ENCODE results near the gene HYCC2. TPM values are rescaled to one million over a fixed set of nuclear protein-coding genes. Genes with fewer than 3 reads are reported as not detected.
"Not testable (repeated sequence)": the region's sequence is repeated elsewhere in the genome, so short reads cannot be mapped to it uniquely, and the experiment has no call there.

Gene HYCC2
- 10 to 100 TPM; 12.1 to 17.8 (median 14.5) TPM for polyA plus RNA-seq (ENCODE audit: insufficient read length in 4 of 4)

DNA sequence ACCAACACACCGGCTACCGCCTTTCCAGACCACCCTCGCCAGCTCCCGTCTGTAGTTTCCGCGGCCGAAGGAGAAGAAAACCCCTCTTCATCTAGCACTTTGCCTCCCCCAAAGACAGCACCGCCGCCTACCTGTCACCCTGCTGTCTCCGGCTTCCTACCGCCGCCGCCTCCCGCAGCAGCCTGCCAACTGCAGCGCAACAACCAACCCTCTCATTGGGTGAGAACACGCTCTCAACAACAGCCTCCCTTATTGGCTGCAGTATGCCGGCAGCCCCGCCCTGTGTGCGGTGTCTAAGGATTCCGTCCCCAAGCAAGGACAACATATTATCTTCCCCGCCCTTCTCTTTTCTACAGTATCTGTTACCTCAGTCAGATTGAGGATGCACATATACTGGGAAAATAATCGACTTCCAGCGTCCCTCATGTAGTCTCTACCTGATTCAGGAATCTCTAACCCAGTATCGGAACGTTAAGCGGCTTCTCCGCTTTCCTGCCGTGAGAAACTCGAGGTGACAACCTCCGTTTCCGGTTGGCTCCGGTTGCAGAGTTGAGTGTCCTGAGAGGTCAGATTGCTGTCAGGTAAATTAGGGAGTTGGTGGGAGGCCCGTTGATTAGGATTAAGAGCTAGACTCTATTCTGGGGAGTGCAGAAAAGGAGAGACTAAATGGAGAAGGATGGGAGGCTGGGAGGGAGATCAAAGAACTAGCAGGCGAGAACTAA lies at the start of gene HYCC2, which contains the start of gene NDUFB3:
HYCC2 (minus strand) TSS at position 193 of the 722 bp plus-strand sequence. CDS start 47,662 bp downstream, outside the sequence.
NDUFB3 (plus strand) TSS at position 523 of the 722 bp plus-strand sequence. CDS start 6,882 bp downstream, outside the sequence.
- DNase-seq (ENCODE audit: low read depth in 4 of 4, low spot score in 3 of 4): peak; percentile 91 to 93 (median 92)

DNA sequence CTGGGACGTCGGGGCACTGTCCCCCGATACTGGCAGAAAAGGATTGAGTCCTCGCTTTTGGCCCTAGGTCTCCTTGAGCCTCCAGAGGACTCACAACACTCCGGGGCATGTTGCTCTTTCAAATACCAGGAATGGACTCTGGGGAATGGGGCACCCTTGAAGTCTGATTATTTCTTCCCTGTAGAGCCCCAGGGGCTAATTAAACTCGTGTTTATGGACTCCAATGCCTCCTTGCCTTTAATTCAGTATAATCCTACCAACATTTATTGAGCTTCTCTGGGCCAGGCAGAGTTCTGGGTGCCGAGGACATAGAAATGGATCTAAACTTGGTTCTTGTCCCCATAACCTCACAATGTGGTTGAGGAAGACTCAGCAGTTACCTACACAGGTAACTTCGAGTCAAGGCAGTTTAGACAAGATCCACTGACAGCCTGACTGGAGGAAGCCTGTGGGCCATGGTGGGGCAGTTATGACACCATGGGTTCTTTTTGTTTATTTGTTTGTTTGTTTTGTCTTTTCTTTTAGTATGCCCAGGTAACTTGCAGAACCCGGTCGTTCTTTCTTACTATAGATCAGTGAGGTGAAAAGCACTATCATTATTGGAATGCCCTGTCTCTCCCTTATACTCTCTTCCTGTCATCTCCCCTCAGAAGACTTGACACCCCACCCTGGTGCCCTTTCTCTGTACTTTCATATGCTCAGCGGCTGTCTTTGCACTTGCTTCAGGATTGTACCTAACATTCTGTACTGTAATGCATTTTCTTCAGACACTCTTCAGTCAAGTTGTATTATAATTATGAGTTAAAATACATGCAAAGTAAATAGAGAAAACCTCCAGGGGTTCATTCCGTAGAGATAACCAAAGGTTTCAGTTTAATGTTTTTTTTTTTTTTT lies 47.7 kb upstream of the HYCC2 start:
- DNase-seq (ENCODE audit: low read depth in 4 of 4, low spot score in 3 of 4): peak in 1 of 4 donors; percentile 46

DNA sequence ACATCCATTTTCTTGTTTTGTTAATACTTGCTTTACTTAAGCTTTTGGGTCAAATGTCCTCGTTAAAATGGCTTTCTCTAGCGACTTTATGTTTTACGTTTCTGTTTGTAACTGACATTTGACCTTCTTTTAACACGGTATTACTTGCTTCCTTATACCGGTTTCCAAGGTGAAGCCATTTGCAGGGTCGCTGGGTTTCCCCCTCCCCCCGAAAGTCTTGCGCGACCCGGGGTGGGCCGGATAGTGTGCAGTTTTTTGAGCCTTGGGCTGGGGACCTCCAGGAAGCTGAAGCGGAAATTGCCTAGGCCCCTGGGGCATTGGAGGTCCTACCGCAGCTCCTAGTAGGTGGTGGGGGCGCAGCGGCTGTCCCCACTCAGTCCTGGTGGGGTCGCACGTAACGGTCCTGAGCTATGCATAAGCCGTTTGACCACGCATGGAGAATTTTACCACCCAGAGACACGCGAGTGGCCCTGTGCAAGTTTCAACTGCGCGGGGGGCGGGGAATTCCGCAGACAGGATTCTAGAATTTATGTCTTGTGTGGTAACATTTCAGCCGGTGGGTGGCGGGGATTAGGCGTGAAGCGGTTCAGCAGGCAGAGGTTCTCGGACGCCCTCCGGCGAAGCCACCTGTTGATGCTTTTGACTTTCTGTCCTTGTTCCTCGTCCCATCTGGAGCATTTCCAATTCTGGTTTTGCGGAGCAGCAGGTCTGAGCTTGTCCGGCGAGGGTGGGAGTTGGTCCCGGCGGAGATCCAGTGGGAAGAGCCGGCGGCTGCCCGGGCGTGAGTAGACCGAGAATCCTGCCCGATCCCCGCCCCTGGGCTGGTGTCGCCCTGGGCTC lies 46.9 kb upstream of the HYCC2 start:
- peak; percentile 66 to 74 (median 70) for DNase-seq (ENCODE audit: low read depth in 4 of 4, low spot score in 3 of 4)

DNA sequence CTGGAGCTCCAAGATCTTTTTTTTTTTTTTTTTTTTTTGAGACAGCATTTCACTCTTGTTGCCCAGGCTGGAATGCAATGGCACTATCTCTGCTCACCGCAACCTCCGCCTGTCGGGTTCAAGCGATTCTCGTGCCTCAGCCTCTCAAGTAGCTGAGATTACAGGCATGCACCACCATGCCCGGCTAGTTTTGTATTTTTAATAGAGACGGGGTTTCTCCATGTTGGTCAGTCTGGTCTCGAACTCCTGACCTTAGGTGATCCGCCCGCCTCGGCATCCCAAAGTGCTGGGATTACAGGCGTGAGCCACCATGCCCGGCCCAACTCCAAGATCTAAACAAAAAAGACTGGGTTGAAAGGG lies 46.2 kb upstream of the HYCC2 start:
- not testable (repeated sequence) for DNase-seq (ENCODE audit: low read depth in 4 of 4, low spot score in 3 of 4)

DNA sequence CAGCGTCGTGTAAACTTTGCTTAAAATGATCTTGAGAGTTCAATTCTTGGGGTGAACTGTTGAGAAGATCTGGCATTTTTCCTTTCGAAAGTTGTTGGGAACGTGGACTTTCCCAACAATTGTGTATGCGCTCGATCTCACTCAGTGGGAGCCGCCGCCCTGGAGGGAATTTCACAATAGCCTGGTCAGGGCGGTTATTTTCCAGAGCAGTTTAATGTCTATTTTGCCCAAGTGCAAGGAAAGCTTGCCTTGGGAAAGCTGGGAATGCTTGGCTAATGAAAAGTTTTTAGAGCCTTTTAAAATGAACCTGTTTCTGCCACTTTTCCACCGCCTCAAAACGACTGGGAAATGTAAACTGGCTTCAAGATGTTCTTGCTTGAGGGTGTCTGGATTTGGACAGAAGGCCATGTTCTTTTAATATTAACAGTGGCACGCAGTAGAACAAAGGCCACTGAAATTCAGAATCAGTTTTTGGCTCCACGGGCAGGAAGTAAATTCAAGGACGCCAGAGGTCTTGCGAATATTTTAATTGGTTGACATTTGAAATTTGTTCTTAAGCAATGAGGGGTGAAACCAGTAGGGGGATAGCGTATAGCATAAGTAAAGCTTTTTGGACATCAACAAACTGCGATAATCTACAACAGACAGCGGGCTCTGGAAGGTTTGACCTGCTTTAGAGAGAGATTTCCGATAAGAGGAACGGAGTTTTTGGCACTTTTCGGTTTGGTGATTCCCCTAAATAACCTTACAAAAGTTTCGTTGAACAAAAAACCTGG lies 45.7 kb upstream of the HYCC2 start:
- DNase-seq (ENCODE audit: low read depth in 4 of 4, low spot score in 3 of 4): peak in 3 of 4 donors; percentile 51 to 62 (median 56)

DNA sequence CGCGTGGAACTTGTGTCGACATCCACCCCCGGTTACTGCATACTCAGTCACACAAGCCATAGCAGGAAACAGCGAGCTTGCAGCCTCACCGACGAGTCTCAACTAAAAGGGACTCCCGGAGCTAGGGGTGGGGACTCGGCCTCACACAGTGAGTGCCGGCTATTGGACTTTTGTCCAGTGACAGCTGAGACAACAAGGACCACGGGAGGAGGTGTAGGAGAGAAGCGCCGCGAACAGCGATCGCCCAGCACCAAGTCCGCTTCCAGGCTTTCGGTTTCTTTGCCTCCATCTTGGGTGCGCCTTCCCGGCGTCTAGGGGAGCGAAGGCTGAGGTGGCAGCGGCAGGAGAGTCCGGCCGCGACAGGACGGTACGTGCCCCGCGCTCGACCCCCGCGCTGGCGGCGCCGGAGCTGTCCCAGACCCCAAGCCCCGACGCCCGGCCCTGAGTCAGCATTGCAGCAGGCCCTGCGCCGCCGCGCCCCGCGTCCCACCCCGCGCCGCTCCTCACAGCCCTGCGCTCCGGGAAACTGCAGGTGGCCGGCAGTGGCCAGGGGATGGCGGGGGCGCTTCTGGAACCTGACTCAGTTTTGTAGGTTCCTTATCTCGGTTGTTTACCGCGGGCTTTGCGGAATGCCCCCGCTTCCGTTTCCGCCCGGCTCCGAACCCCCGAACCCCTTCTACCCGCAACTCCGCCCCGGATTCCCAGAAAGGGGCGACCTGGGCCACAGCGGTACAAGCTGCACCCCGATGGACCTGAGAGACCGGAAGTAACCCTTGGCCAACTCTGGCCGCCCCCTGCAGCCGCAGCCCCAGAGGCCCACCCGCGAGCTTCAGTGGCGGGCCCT lies 44.9 kb upstream of the HYCC2 start, which contains the start of gene CFLAR:
CFLAR (plus strand) TSS at position 50 of the 844 bp plus-strand sequence. CDS start 13,702 bp downstream, outside the sequence.
- peak; percentile 52 to 79 (median 66) for DNase-seq (ENCODE audit: low read depth in 4 of 4, low spot score in 3 of 4)

DNA sequence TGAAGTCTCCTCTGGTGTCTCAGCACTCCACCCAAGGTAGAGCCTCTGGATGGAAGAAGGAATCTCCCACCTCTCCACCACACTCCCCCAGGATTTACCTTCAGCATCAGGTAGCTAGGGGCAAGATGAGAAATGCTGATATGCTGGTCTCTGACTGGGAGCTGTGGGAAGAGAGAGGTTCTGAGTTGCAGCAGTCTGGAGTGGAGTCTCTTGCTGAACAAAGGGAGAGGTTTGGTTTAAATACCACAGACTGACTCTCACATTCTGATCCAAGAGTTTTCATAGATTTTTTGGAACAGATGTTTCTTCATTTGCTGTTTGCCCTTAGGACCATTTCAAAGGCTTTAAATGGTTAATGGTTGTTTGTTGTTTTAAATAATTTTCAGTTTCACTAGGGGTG lies 43.4 kb upstream of the HYCC2 start:
- no peak for DNase-seq (ENCODE audit: low read depth in 4 of 4, low spot score in 3 of 4)

DNA sequence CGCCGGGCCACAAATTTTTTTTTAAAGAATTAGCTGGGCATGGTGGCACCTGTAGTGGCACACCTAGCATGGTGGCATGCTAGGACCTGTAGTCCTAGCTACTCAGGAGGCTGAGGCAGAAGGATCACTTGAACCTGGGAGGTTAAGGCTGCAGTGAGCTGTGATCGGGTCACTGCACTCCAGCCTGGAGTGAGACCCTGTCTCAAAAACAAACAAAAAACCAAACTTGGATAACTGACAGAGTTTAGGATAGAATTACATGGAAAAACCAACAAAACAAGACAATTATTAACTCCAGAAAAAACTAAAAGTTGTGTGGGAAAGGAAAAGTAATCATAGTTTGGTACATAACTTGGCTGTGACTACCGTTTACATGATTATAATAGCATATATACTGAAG lies 42.9 kb upstream of the HYCC2 start:
- DNase-seq (ENCODE audit: low read depth in 4 of 4, low spot score in 3 of 4): no peak

DNA sequence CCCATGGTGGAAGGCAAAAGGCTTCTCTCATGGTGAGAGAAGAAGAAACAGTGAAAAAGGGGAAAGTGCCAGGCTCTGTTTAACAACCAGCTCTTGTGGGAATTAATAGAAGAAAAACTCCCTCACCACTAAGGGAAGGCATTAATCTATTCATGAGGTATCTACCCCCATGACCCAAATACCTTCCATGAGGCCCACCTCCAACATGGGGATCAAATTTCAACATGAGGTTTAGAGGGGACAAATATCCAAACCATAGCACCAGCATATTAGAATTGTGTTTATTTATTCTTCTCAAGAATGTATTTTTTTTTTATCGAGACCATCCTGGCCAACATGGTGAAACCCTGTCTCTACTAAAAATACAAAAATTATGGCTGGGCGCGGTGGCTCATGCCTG lies 39.6 kb upstream of the HYCC2 start:
- no peak for DNase-seq (ENCODE audit: low read depth in 4 of 4, low spot score in 3 of 4)

DNA sequence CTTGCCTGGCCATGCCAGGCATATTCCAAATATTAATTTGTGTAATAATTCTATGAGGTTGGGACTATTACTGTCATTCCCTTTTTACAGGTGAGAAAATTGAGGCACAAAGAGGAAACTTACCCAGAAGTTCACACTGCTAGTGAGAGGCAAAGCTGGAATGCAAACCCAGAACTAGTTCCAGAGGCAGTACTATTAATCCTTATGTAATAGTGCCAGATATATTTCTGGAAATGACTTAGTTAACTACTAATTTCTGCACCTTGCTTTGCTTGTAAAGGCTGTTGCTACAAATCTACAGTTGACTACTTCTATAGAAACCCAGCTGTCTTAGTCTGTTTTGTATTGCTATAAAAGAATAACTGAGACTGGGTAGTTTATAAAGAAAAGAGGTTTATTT lies 39.1 kb upstream of the HYCC2 start:
- DNase-seq (ENCODE audit: low read depth in 4 of 4, low spot score in 3 of 4): no peak

DNA sequence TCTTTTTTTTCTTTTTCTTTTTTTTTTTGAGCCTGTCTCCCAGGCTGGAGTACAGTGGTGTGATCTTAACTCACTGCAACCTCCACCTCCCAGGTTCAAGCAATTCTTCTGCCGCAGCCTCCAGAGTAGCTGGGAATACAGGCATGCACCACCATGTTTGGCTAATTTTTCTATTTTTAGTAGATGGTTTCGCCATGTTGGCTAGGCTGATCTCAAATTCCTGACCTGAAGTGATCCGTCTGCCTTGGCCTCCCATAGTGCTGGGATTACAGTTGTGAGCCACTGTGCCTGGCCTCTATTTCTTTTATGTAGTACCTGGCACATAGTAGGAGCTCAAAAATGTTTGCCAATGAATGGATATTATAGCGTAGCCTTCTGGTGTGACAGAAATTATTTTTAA lies 37.7 kb upstream of the HYCC2 start:
- DNase-seq (ENCODE audit: low read depth in 4 of 4, low spot score in 3 of 4): no peak

DNA sequence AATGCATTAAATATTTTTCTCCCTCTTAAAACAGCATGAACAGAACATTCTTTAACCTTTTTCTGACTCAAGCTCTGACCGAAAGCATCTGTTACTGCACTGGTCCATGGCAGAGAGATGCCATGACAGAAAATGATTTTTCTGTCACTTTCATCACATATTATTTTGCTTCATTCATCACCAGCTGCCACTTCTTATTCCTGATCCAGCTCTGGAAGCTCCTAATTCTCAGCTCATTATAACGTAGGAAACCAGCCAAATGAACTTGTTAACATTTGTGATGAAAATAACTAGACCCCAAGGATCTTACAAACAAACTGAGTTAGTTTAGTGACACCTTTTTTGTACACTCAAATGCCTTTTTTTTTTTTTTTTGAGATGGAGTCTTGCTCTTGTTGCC lies 36.9 kb upstream of the HYCC2 start:
- no peak for DNase-seq (ENCODE audit: low read depth in 4 of 4, low spot score in 3 of 4)

DNA sequence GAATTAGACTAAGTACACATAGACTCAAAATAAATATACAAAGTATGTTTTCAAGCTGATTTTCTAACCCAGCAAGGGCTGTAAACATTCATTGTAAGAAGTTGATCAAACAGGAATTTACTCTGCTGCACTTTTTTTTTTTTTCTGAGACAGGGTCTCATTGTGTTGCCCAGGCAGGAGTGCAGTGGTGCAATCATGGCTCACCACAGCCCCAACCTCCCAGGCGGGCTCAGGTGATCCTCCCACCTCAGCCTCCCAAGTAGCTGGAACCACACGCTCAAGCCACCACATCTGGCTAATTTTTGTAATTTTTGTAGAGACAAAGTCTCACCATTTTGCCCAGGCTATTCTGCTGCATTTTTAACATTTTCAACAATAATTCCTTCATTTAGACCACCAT lies 36.2 kb upstream of the HYCC2 start:
- no peak for DNase-seq (ENCODE audit: low read depth in 4 of 4, low spot score in 3 of 4)

DNA sequence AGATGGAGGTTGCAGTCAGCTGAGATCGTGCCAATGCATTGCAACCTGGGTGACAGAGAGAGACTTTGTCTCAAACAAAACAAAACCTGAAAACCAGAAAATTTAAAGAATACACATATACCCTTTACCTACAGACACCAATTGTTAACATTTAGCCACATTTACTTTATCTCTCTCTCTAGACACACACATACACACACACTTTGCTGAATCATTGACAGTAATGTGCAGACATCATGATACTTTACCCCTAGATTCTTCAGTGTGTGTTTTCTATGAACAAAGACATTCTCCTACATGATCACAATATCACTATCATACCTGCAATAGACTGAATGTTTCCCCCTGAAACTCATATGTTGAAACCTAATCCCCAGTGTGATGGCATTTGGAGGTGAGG lies 34.3 kb upstream of the HYCC2 start:
- no peak for DNase-seq (ENCODE audit: low read depth in 4 of 4, low spot score in 3 of 4)

DNA sequence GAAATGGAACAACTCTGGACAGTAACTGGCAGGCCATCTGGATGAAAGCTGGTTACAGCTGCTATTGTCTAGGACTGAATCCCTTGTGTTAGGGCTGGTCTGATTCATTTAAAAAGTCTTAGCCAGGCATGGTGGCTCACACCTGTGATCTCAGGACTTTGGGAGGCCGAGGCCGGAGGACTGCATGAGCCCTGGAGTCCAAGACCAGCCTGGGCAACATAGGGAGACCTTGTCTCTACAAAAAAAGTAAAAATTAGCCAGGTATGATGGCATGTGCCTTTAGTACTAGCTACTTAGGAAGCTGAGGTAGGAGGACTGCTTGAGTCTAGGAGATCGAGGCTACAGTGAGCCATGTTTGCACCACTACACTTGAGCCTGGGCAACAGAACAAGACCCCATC lies 29.0 kb upstream of the HYCC2 start:
- no peak for DNase-seq (ENCODE audit: low read depth in 4 of 4, low spot score in 3 of 4)

DNA sequence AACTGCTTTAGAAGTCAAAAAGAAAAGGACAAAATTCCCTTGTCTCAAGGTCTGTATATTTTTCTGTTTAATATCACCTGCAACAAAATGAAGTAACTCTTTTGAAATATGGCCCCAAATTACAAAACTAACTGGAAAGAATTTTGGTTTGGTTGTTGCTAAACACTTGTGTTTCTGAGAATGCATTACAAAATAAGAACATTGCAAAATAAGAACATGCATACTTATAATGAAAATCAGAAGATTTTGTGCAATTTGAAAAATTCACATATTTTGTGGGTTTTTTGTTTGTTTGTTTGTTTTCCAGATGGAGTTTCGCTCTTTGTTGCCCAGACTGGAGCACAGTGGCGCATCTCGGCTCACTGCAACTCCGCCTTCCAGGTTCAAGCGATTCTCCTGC lies 22.1 kb upstream of the HYCC2 start:
- DNase-seq (ENCODE audit: low read depth in 4 of 4, low spot score in 3 of 4): no peak

DNA sequence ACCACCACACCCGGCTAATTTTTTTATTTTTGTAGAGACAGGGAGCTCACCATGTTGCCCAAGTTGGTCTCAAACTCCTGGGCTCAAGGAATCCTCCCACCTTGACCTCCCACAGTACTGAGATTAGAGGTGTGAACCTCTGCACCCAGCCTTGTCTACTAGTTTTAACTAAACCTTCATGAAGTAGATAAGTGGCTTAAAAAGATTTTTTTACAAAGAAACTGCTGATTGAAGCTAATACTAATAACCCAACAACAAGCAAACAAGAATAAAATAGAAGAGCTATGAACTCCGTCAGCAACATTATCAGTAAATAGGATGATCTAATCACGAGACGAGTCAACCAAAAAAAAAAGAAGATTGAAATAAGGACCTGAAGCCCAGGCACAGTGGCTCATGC lies 19.1 kb upstream of the HYCC2 start:
- DNase-seq (ENCODE audit: low read depth in 4 of 4, low spot score in 3 of 4): no peak

DNA sequence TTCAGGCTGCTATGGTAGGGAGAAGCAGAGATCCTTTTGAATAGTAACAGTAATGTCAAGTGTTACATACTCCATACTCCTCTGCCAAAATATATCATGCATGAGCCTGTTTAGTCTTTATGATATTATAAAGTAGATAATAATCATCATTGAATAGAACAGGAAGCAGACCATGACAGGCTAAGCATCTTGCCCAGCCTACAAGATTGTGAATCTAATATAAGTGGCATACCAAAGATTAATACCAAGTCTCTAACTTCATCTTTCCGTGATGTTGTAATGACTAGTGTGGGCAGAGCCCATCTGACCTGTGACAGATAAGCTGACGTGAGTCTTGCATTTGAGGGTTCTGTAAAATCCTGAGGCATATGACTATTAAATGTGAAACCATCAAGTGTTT lies 13.4 kb upstream of the HYCC2 start:
- no peak for DNase-seq (ENCODE audit: low read depth in 4 of 4, low spot score in 3 of 4)

DNA sequence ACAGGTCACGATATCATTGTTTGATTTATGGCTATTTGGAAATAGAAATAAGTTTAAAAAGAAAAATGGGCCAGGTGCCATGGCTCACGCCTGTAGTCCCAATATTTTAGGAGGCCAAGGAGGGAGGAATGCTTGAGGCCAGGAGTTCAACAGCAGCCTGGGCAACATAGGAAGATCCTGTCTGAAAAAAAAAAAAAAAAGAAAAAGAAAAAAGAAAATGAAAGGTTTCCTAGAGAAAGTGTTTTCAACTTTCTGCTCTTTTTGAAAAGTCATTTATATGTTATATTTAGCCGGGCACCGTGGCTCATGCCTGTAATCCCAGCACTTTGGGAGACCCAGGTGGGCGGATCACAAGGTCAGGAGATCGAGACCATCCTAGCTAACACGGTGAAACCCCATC lies 3.5 kb upstream of the HYCC2 start:
- DNase-seq (ENCODE audit: low read depth in 4 of 4, low spot score in 3 of 4): no peak

Data from left renal pelvis (tissue), 4 donors.